Liver (tissue), 3 donors: ENCODE measurements around the gene CSMD2.

Source experiments
- ATF3 ChIP-seq: IDR thresholded peaks from 2 replicates; pipeline ENCODE4 v1.6.1; 2016; ENCODE audit warnings: antibody characterized with exemption
- CTCF ChIP-seq: fragments of 150-350 bp; IDR thresholded peaks from 2 replicates; pipeline ENCODE4 v1.5.1; 2017; ENCODE audit warnings: improper control_type of control experiment, low read depth, low read length; ENCODE audit not compliant: missing input control
- FOXA1 ChIP-seq: IDR thresholded peaks from 2 replicates; pipeline ENCODE4 v1.6.1; 2016; ENCODE audit warnings: antibody characterized with exemption
- GABPA ChIP-seq, 2 donors: IDR thresholded peaks in 1 of 2; conservative IDR thresholded peaks in 1 of 2; 2 replicates each; pipeline ENCODE4 v1.6.1; 2016; ENCODE audit warnings: antibody characterized with exemption in 2 of 2, mild to moderate bottlenecking in 1 of 2, moderate library complexity in 1 of 2
- HNF4A ChIP-seq, 2 donors: conservative IDR thresholded peaks; 2 replicates each; pipeline ENCODE4 v1.6.1; 2016; ENCODE audit warnings: antibody characterized with exemption in 2 of 2, mild to moderate bottlenecking in 2 of 2
- HNF4G ChIP-seq: IDR thresholded peaks from 2 replicates; pipeline ENCODE4 v1.6.1; 2016; ENCODE audit warnings: antibody characterized with exemption
- MAX ChIP-seq: IDR thresholded peaks from 2 replicates; pipeline ENCODE4 v1.6.1; 2016; ENCODE audit warnings: antibody characterized with exemption
- RAD21 ChIP-seq, 2 donors: IDR thresholded peaks; 2 replicates each; pipeline ENCODE4 v1.6.1; 2016; ENCODE audit warnings: antibody characterized with exemption in 2 of 2, mild to moderate bottlenecking in 2 of 2
- REST ChIP-seq: IDR thresholded peaks from 2 replicates; pipeline ENCODE4 v1.6.1; 2016; ENCODE audit warnings: antibody characterized with exemption, mild to moderate bottlenecking
- RXRA ChIP-seq, 2 donors: IDR thresholded peaks; 2 replicates each; pipeline ENCODE4 v1.6.1; 2017 to 2018; ENCODE audit warnings: antibody characterized with exemption in 2 of 2, mild to moderate bottlenecking in 1 of 2
- SP1 ChIP-seq: IDR thresholded peaks from 2 replicates; pipeline ENCODE4 v1.6.1; 2018; ENCODE audit warnings: antibody characterized with exemption, mild to moderate bottlenecking
- TAF1 ChIP-seq: conservative IDR thresholded peaks from 2 replicates; pipeline ENCODE4 v1.6.1; 2016; ENCODE audit warnings: antibody characterized with exemption, mild to moderate bottlenecking
- YY1 ChIP-seq: IDR thresholded peaks from 2 replicates; pipeline ENCODE4 v1.6.1; 2016; ENCODE audit warnings: antibody characterized with exemption, mild to moderate bottlenecking
- ZBTB33 ChIP-seq: IDR thresholded peaks from 2 replicates; pipeline ENCODE4 v1.6.1; 2016; ENCODE audit warnings: antibody characterized with exemption
- donor health status: healthy.
- donor health status: healthy.

GRCh38 chr1:33719771-33720670 lies 445.0 kb downstream of the CSMD2 start:
- TF ChIP-seq CTCF (no peak), RXRA (IDR thresholded peaks at IDR 0.05) (no peak), TAF1 (no peak), REST (no peak), SP1 (no peak), HNF4G (no peak), ATF3 (no peak), MAX (no peak), ZBTB33 (no peak), GABPA (IDR thresholded peaks at IDR 0.05 in 1 of 2, conservative IDR thresholded peaks at IDR 0.05 in 1 of 2) (no peak), HNF4A (conservative IDR thresholded peaks at IDR 0.05) (no peak), YY1 (no peak), RAD21 (IDR thresholded peaks at IDR 0.05) (no peak), FOXA1 (no peak)
